Stimulated activated memory B cell treated with anti-CD40 and anti-IgM and Interleukin-4, amounts not matched to agents 10 μg/mL and 1 μg/mL and 100 μg/mL, for 72 hours (primary cell): ENCODE results near the gene CDCA5.

Source experiments
- ATAC-seq: fragments of 150-1000 bp; cut with Tn5 transposase; 2 replicates; pipeline ENCODE4 v1.10.0; 2021
- H3K27ac Mint-ChIP-seq: one replicate; pipeline ENCODE4 v1.8.0; 2022; ENCODE audit warnings: mild to moderate bottlenecking, mixed read lengths
- H3K27me3 Mint-ChIP-seq: one replicate; pipeline ENCODE4 v1.8.0; 2022; ENCODE audit warnings: mixed read lengths
- H3K36me3 Mint-ChIP-seq: one replicate; pipeline ENCODE4 v1.8.0; 2022; ENCODE audit warnings: mixed read lengths
- H3K4me1 Mint-ChIP-seq: one replicate; pipeline ENCODE4 v1.8.0; 2022; ENCODE audit warnings: mixed read lengths
- H3K4me3 Mint-ChIP-seq: one replicate; pipeline ENCODE4 v1.8.0; 2022; ENCODE audit warnings: mild to moderate bottlenecking, moderate library complexity, mixed read lengths
- H3K9me3 Mint-ChIP-seq: one replicate; pipeline ENCODE4 v1.8.0; 2022; ENCODE audit warnings: mixed read lengths

CDCA5 gene

DNA sequence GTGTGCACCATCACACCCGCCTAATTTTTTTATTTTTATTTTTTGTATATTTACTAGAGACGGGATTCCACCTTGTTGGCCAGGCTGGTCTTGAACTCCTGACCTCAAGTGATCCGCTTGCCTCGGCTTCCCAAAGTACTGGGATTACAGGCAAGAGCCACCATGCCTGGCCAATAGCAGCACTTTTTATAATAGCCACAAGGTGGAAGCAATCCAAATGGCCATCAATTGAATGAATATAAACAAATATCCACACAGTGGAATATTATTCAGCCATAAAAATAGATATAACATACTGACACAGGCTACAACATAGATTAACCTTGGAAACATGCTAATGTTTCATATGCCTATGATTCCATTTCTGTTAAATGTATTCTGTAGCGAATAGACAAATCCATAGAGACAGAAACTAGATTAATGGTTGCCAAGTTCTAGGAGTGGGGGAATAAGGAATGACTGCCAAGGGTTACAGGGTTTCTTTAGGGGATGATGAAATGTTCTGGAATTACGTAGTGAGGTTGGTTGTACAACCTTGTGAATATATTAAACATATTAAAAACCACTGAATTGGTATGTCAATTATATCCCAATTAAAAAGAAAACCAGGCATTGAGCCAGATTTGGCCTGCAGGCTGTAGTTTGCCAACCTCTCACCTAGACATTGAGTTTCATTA lies 17.0 kb upstream of the CDCA5 start:
- no peak for ATAC-seq
- Mint-ChIP-seq H3K27ac (no peak overlapping the region), H3K9me3 (no peaks in the 10 kb centered on the region), H3K27me3 (no peaks in the 10 kb centered on the region), H3K36me3 (peaks cover 5% of the 10 kb centered on the region), H3K4me3 (no peak overlapping the region), H3K4me1 (peaks cover 15% of the 10 kb centered on the region)

DNA sequence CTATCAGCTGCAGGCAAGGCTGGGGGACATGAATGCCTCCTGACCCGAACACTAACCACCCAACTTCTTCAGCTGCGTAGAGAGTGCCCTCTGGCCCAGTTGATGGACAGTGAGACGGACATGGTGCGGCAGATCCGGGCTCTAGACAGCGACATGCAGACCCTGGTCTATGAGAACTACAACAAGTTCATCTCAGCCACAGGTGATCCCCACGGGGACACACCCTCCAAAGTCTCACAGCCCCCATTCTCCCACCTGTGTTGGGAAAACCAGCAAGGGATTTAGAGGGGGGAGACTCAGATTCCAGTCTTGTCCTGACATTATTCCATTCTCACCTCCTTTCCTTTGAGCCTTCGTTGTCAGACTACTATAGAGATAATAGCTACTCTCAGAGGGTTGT lies 13.1 kb upstream of the CDCA5 start:
- Mint-ChIP-seq H3K4me1 (peaks cover 17% of the 10 kb centered on the region), H3K27me3 (no peaks in the 10 kb centered on the region), H3K4me3 (peak overlapping the region; percentile 89), H3K9me3 (no peaks in the 10 kb centered on the region), H3K36me3 (peaks cover 5% of the 10 kb centered on the region), H3K27ac (peak overlapping the region; percentile 82)
- no peak for ATAC-seq

DNA sequence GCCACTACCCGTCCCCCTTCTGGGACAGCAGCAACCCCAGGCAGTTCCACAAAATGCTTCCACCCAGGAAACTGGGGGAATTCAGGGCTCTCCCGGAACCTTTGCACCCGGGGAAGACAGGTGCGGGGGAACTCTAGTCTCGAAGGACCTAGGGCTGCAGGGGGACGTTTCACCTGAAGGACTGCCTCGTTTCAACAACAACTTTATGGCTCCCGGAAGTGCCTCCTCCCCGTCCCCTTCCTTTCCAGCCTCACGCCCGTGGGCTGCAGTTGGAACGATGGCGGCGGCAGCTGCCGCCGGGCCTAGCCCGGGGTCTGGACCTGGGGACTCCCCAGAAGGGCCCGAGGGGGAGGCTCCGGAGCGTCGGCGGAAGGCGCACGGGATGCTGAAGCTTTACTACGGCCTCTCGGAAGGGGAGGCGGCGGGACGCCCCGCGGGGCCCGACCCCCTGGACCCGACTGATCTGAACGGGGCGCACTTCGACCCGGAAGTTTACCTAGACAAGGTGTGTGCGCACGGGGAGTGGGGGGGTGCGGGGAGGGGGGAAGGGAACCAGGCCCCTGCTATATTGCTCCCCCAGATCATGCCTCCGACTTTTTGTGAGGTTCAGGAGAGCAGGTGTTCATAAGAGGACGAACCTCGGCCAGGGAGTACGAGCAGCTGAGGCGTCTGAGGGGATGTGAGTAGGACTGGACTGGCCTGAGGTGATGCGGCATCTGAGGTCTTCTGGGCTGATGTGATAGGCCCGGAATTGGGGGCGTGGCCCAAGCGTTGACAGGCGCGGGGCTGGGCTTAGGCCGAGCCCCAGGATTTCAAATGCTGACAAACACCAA lies 12.3 kb upstream of the CDCA5 start, which contains the start of gene VPS51:
TSS of gene VPS51 (plus strand) at position 241 of the 833 bp plus-strand sequence. CDS start at position 278, 37 bp downstream.
- Mint-ChIP-seq H3K4me1 (peaks cover 17% of the 10 kb centered on the region), H3K36me3 (peaks cover 5% of the 10 kb centered on the region), H3K9me3 (no peaks in the 10 kb centered on the region), H3K4me3 (peak within 1 kb of the TSS; percentile 89), H3K27me3 (no peaks in the 10 kb centered on the region), H3K27ac (peak within 1 kb of the TSS; percentile 82)
- ATAC-seq, result peak; percentile 98

- no peaks in the 10 kb centered on the region for H3K9me3 Mint-ChIP-seq
- ATAC-seq, result no peak
- peak overlapping the region; percentile 82 for H3K27ac Mint-ChIP-seq
- peaks cover 17% of the 10 kb centered on the region for H3K4me1 Mint-ChIP-seq
- no peaks in the 10 kb centered on the region for H3K36me3 Mint-ChIP-seq
- H3K4me3 Mint-ChIP-seq, result peak overlapping the region; percentile 89
- no peaks in the 10 kb centered on the region for H3K27me3 Mint-ChIP-seq
Observed at GRCh38 chr11:65095427-65095826, 11.6 kb upstream of the CDCA5 start.

DNA sequence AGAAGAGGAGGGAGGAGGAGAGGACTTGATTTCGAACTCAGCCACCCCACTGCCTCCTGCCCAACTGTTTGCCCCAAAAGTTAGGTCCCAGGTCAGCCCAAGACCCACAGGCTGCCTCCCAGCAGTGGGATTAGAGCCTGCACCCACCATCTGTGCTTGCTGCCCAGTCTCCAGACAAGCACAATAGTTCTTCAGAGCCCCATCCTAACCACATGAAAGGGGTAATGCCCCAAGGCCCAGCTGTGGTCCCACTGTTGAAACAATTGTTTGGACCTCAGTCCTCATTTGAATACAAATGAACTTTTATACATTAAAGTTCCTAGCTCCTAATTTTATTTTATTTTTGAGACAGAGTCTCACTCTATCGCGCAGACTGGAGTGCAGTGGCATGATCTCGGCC lies 6.8 kb upstream of the CDCA5 start:
- Mint-ChIP-seq H3K27me3 (no peaks in the 10 kb centered on the region), H3K36me3 (peaks cover 31% of the 10 kb centered on the region), H3K27ac (no peak overlapping the region), H3K4me1 (peaks cover 9% of the 10 kb centered on the region), H3K4me3 (no peak overlapping the region), H3K9me3 (no peaks in the 10 kb centered on the region)
- ATAC-seq, result no peak

- ATAC-seq, result no peak
- no peak overlapping the region for H3K27ac Mint-ChIP-seq
- no peaks in the 10 kb centered on the region for H3K27me3 Mint-ChIP-seq
- H3K36me3 Mint-ChIP-seq, result peaks cover 34% of the 10 kb centered on the region
- no peak overlapping the region for H3K4me3 Mint-ChIP-seq
- peaks cover 18% of the 10 kb centered on the region for H3K4me1 Mint-ChIP-seq
- no peaks in the 10 kb centered on the region for H3K9me3 Mint-ChIP-seq
Observed at GRCh38 chr11:65089621-65090020, 5.8 kb upstream of the CDCA5 start.

DNA sequence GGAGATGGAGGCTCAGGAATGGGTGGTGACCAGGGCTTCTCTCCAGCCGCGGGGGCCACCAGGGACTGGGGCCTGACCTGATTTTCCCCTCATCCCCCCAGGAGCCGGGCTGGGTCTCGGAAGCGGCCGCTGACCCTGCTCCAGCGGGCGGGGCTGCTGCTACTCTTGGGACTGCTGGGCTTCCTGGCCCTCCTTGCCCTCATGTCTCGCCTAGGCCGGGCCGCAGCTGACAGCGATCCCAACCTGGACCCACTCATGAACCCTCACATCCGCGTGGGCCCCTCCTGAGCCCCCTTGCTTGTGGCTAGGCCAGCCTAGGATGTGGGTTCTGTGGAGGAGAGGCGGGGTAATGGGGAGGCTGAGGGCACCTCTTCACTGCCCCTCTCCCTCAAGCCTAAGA lies 4.0 kb upstream of the CDCA5 start:
- Mint-ChIP-seq H3K36me3 (peaks cover 34% of the 10 kb centered on the region), H3K27me3 (no peaks in the 10 kb centered on the region), H3K27ac (no peak overlapping the region), H3K4me3 (no peak overlapping the region), H3K9me3 (no peaks in the 10 kb centered on the region), H3K4me1 (peaks cover 36% of the 10 kb centered on the region)
- no peak for ATAC-seq

DNA sequence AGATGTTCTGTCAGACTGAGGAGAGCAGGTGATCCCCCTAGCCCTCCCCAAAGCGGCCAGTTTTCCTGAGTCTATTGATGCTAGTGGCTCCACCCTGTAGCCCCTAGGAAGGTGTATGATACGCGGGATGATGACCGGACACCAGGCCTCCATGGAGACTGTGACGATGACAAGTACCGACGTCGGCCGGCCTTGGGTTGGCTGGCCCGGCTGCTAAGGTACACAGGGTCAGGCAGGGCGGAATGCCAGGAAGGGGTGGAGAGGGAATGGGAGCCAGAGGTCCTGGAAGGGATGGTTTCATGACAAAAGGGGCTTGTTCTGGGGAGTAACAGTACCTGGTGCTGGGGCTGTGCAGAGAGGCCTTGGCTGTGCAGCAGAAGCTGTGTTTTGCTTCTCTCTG lies 3.4 kb upstream of the CDCA5 start:
- no peak overlapping the region for H3K27ac Mint-ChIP-seq
- no peaks in the 10 kb centered on the region for H3K27me3 Mint-ChIP-seq
- no peak overlapping the region for H3K4me3 Mint-ChIP-seq
- no peak for ATAC-seq
- H3K4me1 Mint-ChIP-seq, result peaks cover 32% of the 10 kb centered on the region
- no peaks in the 10 kb centered on the region for H3K9me3 Mint-ChIP-seq
- H3K36me3 Mint-ChIP-seq, result peaks cover 34% of the 10 kb centered on the region

DNA sequence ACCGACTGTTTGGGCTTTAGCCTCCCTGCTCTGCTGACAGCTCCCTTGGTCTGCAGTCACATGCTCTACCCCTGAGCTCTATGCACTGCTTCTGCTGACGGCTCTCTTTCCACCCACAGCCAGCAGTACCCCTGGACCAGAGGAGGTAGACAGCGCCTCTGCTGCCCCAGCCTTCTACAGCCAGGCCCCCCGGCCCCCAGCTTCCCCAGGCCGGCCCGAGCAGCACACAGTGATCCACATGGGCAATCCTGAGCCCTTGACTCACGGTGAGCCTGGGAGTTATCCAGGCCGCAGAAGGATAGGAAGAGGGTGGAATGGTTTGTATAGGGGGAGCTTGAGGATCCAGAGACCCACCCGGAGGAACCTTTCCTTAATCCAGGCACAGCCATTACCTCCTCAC lies 3.0 kb upstream of the CDCA5 start:
- Mint-ChIP-seq H3K4me3 (no peak overlapping the region), H3K27ac (no peak overlapping the region), H3K4me1 (peaks cover 32% of the 10 kb centered on the region), H3K9me3 (no peaks in the 10 kb centered on the region), H3K27me3 (no peaks in the 10 kb centered on the region), H3K36me3 (peaks cover 34% of the 10 kb centered on the region)
- ATAC-seq, result no peak

DNA sequence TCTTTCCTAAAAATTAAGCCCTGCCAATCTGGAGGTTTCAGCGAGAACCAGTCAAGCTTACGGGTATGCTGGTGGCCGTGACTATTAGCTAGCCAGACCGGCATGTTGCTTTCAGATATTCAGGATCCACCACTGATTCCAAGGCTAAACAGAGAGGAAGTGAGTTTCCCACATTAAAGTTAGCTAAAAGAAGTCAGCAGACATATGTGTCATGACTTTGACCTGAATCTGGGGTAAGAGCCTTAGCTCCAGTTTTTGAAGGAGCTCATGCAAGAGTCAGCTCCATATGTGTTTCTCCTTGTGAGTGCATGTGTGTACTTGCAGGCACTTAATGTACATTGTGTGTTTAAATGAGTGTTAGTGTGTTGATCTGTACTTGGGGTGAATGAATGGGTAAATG lies 1.6 kb upstream of the CDCA5 start:
- Mint-ChIP-seq H3K36me3 (peaks cover 34% of the 10 kb centered on the region), H3K27ac (no peak overlapping the region), H3K27me3 (no peaks in the 10 kb centered on the region), H3K4me3 (peak overlapping the region; percentile 97), H3K9me3 (no peaks in the 10 kb centered on the region), H3K4me1 (peaks cover 38% of the 10 kb centered on the region)
- no peak for ATAC-seq

GRCh38 chr11:65084598-65085375 lies 947 bp upstream of the CDCA5 start:
- Mint-ChIP-seq H3K4me3 (peak overlapping the region; percentile 97), H3K4me1 (peaks cover 38% of the 10 kb centered on the region), H3K27me3 (no peaks in the 10 kb centered on the region), H3K9me3 (no peaks in the 10 kb centered on the region), H3K36me3 (peaks cover 34% of the 10 kb centered on the region), H3K27ac (peak overlapping the region; percentile 96)
- ATAC-seq, result peak; percentile 1

- H3K4me1 Mint-ChIP-seq, result peaks cover 50% of the 10 kb centered on the region
Observed at GRCh38 chr11:65083134-65083833, 556 bp downstream of the CDCA5 start.

DNA sequence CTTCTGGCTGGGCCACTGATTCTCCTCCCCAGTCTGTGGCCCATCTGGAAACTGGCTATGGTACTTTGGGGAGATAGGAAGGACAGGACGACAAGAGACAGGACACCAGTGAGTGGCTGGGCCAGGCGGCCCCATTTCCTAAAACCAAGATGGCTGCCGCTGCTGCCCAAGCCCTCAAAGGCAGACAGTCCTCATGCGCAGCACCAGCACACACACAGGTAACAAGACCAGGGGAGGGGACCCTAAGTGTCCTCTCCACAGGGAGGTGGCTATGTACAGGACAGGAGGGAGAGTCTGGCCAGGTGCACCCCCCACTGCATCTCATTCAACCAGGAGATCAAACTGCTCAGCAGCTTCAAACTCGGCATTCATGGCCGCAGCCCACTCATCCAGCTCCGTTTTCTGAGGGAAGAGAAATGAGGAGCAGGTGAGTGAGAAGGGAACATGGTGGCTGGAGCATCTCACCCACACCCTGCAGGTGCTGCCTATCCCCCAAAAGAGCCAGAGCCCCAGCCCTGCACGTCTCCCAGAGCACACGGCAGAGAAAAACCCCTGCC lies 5.0 kb downstream of the CDCA5 start:
- Mint-ChIP-seq H3K27ac (peak overlapping the region; percentile 69), H3K27me3 (no peaks in the 10 kb centered on the region), H3K36me3 (no peaks in the 10 kb centered on the region), H3K4me1 (peaks cover 38% of the 10 kb centered on the region), H3K9me3 (no peaks in the 10 kb centered on the region), H3K4me3 (peak overlapping the region; percentile 2)
- no peak for ATAC-seq

More at GRCh38 chr11:65083134-65083833, 556 bp downstream of the CDCA5 start:
- Mint-ChIP-seq H3K9me3 (no peaks in the 10 kb centered on the region), H3K27ac (peak overlapping the region; percentile 96), H3K27me3 (no peaks in the 10 kb centered on the region), H3K4me3 (peak overlapping the region; percentile 97), H3K36me3 (peaks cover 19% of the 10 kb centered on the region)
- no peak for ATAC-seq

- ATAC-seq, result peak; percentile 79
- H3K4me1 Mint-ChIP-seq, result peaks cover 30% of the 10 kb centered on the region
- no peak overlapping the region for H3K4me3 Mint-ChIP-seq
- no peaks in the 10 kb centered on the region for H3K9me3 Mint-ChIP-seq
- H3K36me3 Mint-ChIP-seq, result no peaks in the 10 kb centered on the region
- H3K27me3 Mint-ChIP-seq, result no peaks in the 10 kb centered on the region
- peak overlapping the region; percentile 69 for H3K27ac Mint-ChIP-seq
Observed at GRCh38 chr11:65078151-65078550, 5.7 kb downstream of the CDCA5 start.
